HEK293T (cell line): ENCODE results near the gene TMEM95.

Source experiments
- CTCF ChIA-PET: fragments of 350-600 bp; formaldehyde crosslinking; extraction: SDS; loops from one replicate; lab custom pipeline; 2021; ENCODE audit warnings: antibody characterized with exemption, inconsistent platforms; lab: Yijun Ruan, JAX
- POLR2A ChIA-PET: fragments of 350-600 bp; formaldehyde crosslinking; extraction: SDS; loops from one replicate; lab custom pipeline; 2020; ENCODE audit warnings: antibody characterized with exemption, inconsistent platforms; lab: Yijun Ruan, JAX
- DNase-seq: peaks from one replicate; pipeline ENCODE4 v3.0.0; 2012; ENCODE audit warnings: mixed read lengths; ENCODE audit errors: extremely low spot score
- ARNT ChIP-seq: fragments of 450-650 bp; IDR thresholded peaks from 2 replicates; pipeline ENCODE4 v1.6.1; 2017; ENCODE audit warnings: mild to moderate bottlenecking
- BHLHE40 ChIP-seq: fragments of 450-650 bp; IDR thresholded peaks from 2 replicates; pipeline ENCODE4 v1.6.1; 2016; ENCODE audit warnings: mild to moderate bottlenecking, moderate library complexity, borderline replicate concordance
- CTBP1 ChIP-seq: fragments of 450-650 bp; IDR thresholded peaks from 2 replicates; pipeline ENCODE4 v1.6.1; 2016; ENCODE audit warnings: borderline replicate concordance
- ELF4 ChIP-seq: fragments of 450-650 bp; IDR thresholded peaks from 2 replicates; pipeline ENCODE4 v1.6.1; 2017; ENCODE audit warnings: antibody characterized with exemption
- FOXA1 ChIP-seq: fragments of 450-650 bp; IDR thresholded peaks from 2 replicates; pipeline ENCODE4 v1.6.1; 2016; ENCODE audit warnings: mild to moderate bottlenecking
- FOXK2 ChIP-seq: fragments of 450-650 bp; IDR thresholded peaks from 2 replicates; pipeline ENCODE4 v1.6.1; 2016; ENCODE audit warnings: mild to moderate bottlenecking
- FOXM1 ChIP-seq: fragments of 450-650 bp; IDR thresholded peaks from 2 replicates; pipeline ENCODE4 v1.6.1; 2017; ENCODE audit warnings: mild to moderate bottlenecking, borderline replicate concordance
- HDGF ChIP-seq: fragments of 450-650 bp; IDR thresholded peaks from 2 replicates; pipeline ENCODE4 v1.6.1; 2017; ENCODE audit warnings: antibody characterized with exemption, borderline replicate concordance
- L3MBTL2 ChIP-seq: fragments of 450-650 bp; conservative IDR thresholded peaks from 2 replicates; pipeline ENCODE4 v1.6.1; 2016; ENCODE audit warnings: mild to moderate bottlenecking
- LEF1 ChIP-seq: fragments of 450-650 bp; IDR thresholded peaks from 2 replicates; pipeline ENCODE4 v1.6.1; 2017; ENCODE audit warnings: mild to moderate bottlenecking, borderline replicate concordance
- NFRKB ChIP-seq: fragments of 450-650 bp; IDR thresholded peaks from 2 replicates; pipeline ENCODE4 v1.6.1; 2016; ENCODE audit warnings: mild to moderate bottlenecking, moderate library complexity
- PKNOX1 ChIP-seq: fragments of 450-650 bp; IDR thresholded peaks from 2 replicates; pipeline ENCODE4 v1.6.1; 2016
- SP1 ChIP-seq: fragments of 450-650 bp; IDR thresholded peaks from 2 replicates; pipeline ENCODE4 v1.6.1; 2017
- SUZ12 ChIP-seq: fragments of 450-650 bp; IDR thresholded peaks from 2 replicates; pipeline ENCODE4 v1.6.1; 2016; ENCODE audit warnings: mild to moderate bottlenecking
- TARDBP ChIP-seq: fragments of 450-650 bp; IDR thresholded peaks from 2 replicates; pipeline ENCODE4 v1.6.1; 2016
- ZNF384 ChIP-seq: fragments of 450-650 bp; IDR thresholded peaks from 2 replicates; pipeline ENCODE4 v1.6.1; 2016

The TMEM95 gene

GRCh38 chr17:7352910-7353635 is 1.9 kb upstream of the TMEM95 start:
- CTCF ChIA-PET, result no interaction called here
- POLR2A ChIA-PET, result interaction anchor here (1.0 to 1.2 kb wide), 6 partner anchors 24 to 207 kb away, joined by 3 to 11 read pairs (median 3); partner anchors contain the start of genes NEURL4, TMEM102, TNFSF13 and ZBTB4
- no peak for TF ChIP-seq FOXM1
- no peak for TF ChIP-seq LEF1
- no peak for TF ChIP-seq BHLHE40
- TF ChIP-seq ARNT, result no peak
- no peak for TF ChIP-seq NFRKB
- TF ChIP-seq CTBP1, result no peak
- no peak for TF ChIP-seq SP1
- TF ChIP-seq FOXK2, result no peak
- no peak for TF ChIP-seq ELF4
- no peak for TF ChIP-seq HDGF
- no peak for TF ChIP-seq SUZ12
- TF ChIP-seq ZNF384, result no peak
- no peak for TF ChIP-seq PKNOX1
- no peak for TF ChIP-seq L3MBTL2
- TF ChIP-seq FOXA1, result no peak
- no peak for TF ChIP-seq TARDBP
- DNase-seq, result no peak

GRCh38 chr17:7354262-7354843 is 603 bp upstream of the TMEM95 start:
- ChIA-PET CTCF (interaction anchor here (1.5 kb wide), 1 partner anchor 16 kb away, joined by 5 read pairs; no protein-coding TSS in a partner anchor), POLR2A (interaction anchor here (0.7 to 2.8 kb wide), 6 partner anchors 24 to 206 kb away, joined by 3 to 14 read pairs (median 3); partner anchors contain the start of genes TMEM102 and ZBTB4)
- no peak for DNase-seq
- TF ChIP-seq LEF1, result no peak
- TF ChIP-seq SUZ12, result no peak
- no peak for TF ChIP-seq NFRKB
- no peak for TF ChIP-seq FOXK2
- TF ChIP-seq ELF4, result no peak
- no peak for TF ChIP-seq HDGF
- no peak for TF ChIP-seq L3MBTL2

GRCh38 chr17:7355573-7355972 is 617 bp downstream of the TMEM95 start:
- ChIA-PET CTCF (interaction anchor here (0.6 to 1.8 kb wide), 12 partner anchors 14 to 214 kb away, joined by 3 to 11 read pairs (median 3); partner anchors contain the start of genes CHRNB1 and TMEM102), POLR2A (interaction anchor here (0.9 to 2.8 kb wide), 5 partner anchors 47 to 205 kb away, joined by 3 to 14 read pairs (median 5); partner anchors contain the start of genes TMEM102 and TMEM256)
- DNase-seq, result no peak
- TF ChIP-seq ELF4, result no peak
- no peak for TF ChIP-seq ARNT

GRCh38 chr17:7356072-7356549 is 1.2 kb downstream of the TMEM95 start:
- CTCF ChIA-PET, result interaction anchor here (0.6 to 1.8 kb wide), 13 partner anchors 14 to 213 kb away, joined by 3 to 11 read pairs (median 3); partner anchors contain the start of genes FGF11 and TMEM102
- peak; percentile 83 for DNase-seq
- TF ChIP-seq HDGF (peak; percentile 63; the same call in 1 of the 2 replicates), CTBP1 (peak; percentile 21; the same call in 1 of the 2 replicates), LEF1 (no peak)
- POLR2A ChIA-PET, result interaction anchor here (0.6 to 2.8 kb wide), 6 partner anchors 47 to 331 kb away, joined by 3 to 14 read pairs (median 4); partner anchors contain the start of genes TMEM102, TMEM256 and TP53

GRCh38 chr17:7356756-7357155 is 1.8 kb downstream of the TMEM95 start:
- TF ChIP-seq BHLHE40, result no peak
- ChIA-PET POLR2A (interaction anchor here (0.6 to 2.8 kb wide), 3 partner anchors 79 to 331 kb away, joined by 3 to 14 read pairs (median 9); partner anchors contain the start of genes TMEM102 and TP53), CTCF (interaction anchor here (0.9 to 1.8 kb wide), 5 partner anchors 79 to 205 kb away, joined by 3 to 11 read pairs (median 4); partner anchors contain the start of genes FGF11 and TMEM102)
- DNase-seq, result no peak

GRCh38 chr17:7357381-7357780 is 2.4 kb downstream of the TMEM95 start:
- DNase-seq, result no peak
- CTCF ChIA-PET, result interaction anchor here (1.1 to 1.8 kb wide), 2 partner anchors 79 to 129 kb away, joined by 3 to 11 read pairs; partner anchors contain the start of gene TMEM102
- POLR2A ChIA-PET, result no interaction called here
- TF ChIP-seq FOXA1 (no peak), LEF1 (no peak), NFRKB (no peak), SUZ12 (no peak), TARDBP (no peak), ARNT (no peak), L3MBTL2 (no peak), ELF4 (no peak), SP1 (no peak), PKNOX1 (no peak), FOXK2 (no peak), BHLHE40 (no peak), FOXM1 (no peak), HDGF (no peak), CTBP1 (no peak), ZNF384 (no peak)
